ENCODE measurements around the gene MFAP2. TPM values are rescaled to one million over a fixed set of nuclear protein-coding genes. Genes with fewer than 3 reads are reported as not detected.

MFAP2 gene
- total and polyA plus RNA-seq, 2 of the 8 experiments (the other 6 are each of a cell fraction or from before 2014, with no cell fraction given), result 172 to 326 TPM

DNA sequence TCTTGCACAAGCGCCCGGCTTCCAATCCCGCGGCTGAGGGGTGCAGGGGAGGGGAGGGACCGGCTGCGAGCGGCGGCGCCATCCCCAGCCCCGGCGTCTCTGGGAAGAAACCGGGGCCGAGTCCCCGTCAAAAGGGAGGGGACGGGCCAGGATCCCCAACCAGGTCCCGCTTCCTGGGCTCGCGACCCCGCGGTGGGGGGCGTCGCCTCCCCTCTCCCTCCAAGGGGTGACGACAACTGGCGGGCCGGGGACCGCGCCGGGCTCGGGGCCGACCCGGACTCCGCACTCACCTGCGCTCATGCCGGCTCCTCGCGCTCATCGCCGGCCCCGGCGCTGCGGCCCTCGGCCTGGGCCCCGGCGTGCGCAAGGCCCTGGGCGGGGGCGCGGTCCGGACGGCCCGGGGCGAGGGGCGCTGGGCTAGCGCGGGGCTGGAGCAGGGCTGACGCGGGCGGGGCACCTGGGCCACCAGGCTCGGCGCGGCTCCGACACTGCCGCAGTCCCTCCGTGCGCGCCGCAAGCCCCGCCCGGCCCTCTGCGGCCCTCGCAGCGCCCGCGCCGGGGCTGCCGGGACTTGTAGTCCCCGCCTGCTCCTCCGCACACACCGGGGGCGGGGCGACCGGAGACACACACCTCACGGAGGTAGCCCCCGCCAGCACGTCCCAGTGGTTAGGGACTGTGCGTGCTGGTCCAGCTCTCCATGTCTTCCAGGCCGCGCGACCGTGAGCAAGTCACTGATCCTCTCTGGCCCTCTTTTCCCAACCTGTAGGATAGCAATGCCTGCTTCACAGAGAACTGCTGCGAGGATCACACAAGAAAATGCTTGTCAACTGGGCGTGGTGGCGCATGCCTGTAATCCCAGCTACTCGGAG lies 31.3 kb upstream of the MFAP2 start, which contains the start of gene ATP13A2:
Gene ATP13A2, minus strand, starts transcription at position 490 of the 869 bp plus-strand sequence. Its CDS starts 190 bp downstream, at position 300.
- Histone ChIP-seq H2BK5ac (ENCODE audit: low read depth, low read length) (peak within 1 kb of the TSS; percentile 85; the same call in 1 of the 2 replicates), H3K9me3 (ENCODE audit: insufficient read depth in 2 of 2, low read depth in 1 of 2, low read length in 1 of 2) (no peaks in the 10 kb centered on the region), H3K23ac (ENCODE audit: insufficient read length) (no peak within 1 kb of the TSS), H3K4ac (replicated peaks; ENCODE audit: insufficient read length, low read depth, low read length) (peak within 1 kb of the TSS; percentile 87), H3K23me2 (ENCODE audit: low read depth, low read length) (peaks cover 5% of the 10 kb centered on the region; the same call in 1 of the 2 replicates), H2BK20ac (ENCODE audit: low read length) (peak within 1 kb of the TSS; percentile 68), H4K91ac (replicated peaks; ENCODE audit: insufficient read length, low read length) (peak within 1 kb of the TSS; percentile 86), H3K27ac (ENCODE audit: low read depth, low read length) (peak within 1 kb of the TSS; percentile 30; the same call in 1 of the 2 replicates), H3K4me2 (ENCODE audit: insufficient read depth in 1 of 2, low read depth in 2 of 2, low read length in 2 of 2) (peak within 1 kb of the TSS; percentile 55 to 82), H3K27me3 (replicated peaks in 1 of 4; ENCODE audit: control insufficient read depth in 3 of 4, extremely low read depth in 1 of 4, insufficient read depth in 3 of 4, low read length in 3 of 4) (no peaks in the 10 kb centered on the region), H3K79me2 (ENCODE audit: control insufficient read depth in 1 of 2, insufficient read depth in 2 of 2, low read length in 2 of 2) (peaks cover 0 to 4% of the 10 kb centered on the region in 2 experiments; a peak in 1 of 4 replicates), H4K20me1 (replicated peaks in 1 of 2; ENCODE audit: control insufficient read depth in 1 of 2, insufficient read depth in 2 of 2, low read length in 2 of 2) (peaks cover 0 to 7% of the 10 kb centered on the region in 2 experiments), H2AFZ (ENCODE audit: low read length) (0 out of 2 replicates have a peak within 1 kb of the TSS, but pooled peaks have one; percentile 62), H2BK15ac (ENCODE audit: low read length) (peak within 1 kb of the TSS; percentile 97; the same call in 1 of the 2 replicates), H3K4me1 (replicated peaks in 1 of 4; ENCODE audit: control insufficient read depth in 3 of 4, insufficient read depth in 4 of 4, low read length in 3 of 4) (peaks cover 24 to 47% (median 34%) of the 10 kb centered on the region in 4 experiments), H2BK12ac (ENCODE audit: low read depth, low read length) (peak within 1 kb of the TSS; percentile 96; the same call in 1 of the 2 replicates), H2BK120ac (replicated peaks; ENCODE audit: low read depth, low read length) (no peak within 1 kb of the TSS), H3K18ac (ENCODE audit: extremely low read depth, low read length) (peak within 1 kb of the TSS; percentile 34), H2AK5ac (ENCODE audit: low read depth, low read length) (no peak within 1 kb of the TSS), H3K36me3 (ENCODE audit: control insufficient read depth in 2 of 4, insufficient read depth in 4 of 4, low read length in 3 of 4) (no peaks in the 10 kb centered on the region), H3K56ac (replicated peaks; ENCODE audit: insufficient read length, low read depth, low read length) (no peak within 1 kb of the TSS), H4K5ac (ENCODE audit: insufficient read length, low read depth, low read length) (peak within 1 kb of the TSS; percentile 45), H3K4me3 (ENCODE audit: extremely low read depth in 1 of 4, insufficient read depth in 2 of 4, low read depth in 3 of 4, low read length in 4 of 4) (peak within 1 kb of the TSS; percentile 58 to 94 (median 78)), H4K8ac (ENCODE audit: extremely low read depth, insufficient read depth, low read length) (peak within 1 kb of the TSS; percentile 89), H3K79me1 (ENCODE audit: low read depth, low read length) (no peaks in the 10 kb centered on the region; the same call in 1 of the 2 replicates), H3K14ac (ENCODE audit: insufficient read length) (no peak within 1 kb of the TSS), H3K9ac (replicated peaks in 1 of 4; ENCODE audit: extremely low read depth in 1 of 4, low read depth in 3 of 4, low read length in 3 of 4) (peak within 1 kb of the TSS in 1 of 4 experiments; percentile 56; a peak in 3 of 7 replicates)
- peak; percentile 57 for FAIRE-seq
- ChIA-PET POLR2A (ENCODE audit: partially characterized antibody) (interaction anchor here (0.8 to 1.9 kb wide), 3 partner anchors 9 to 90 kb away, joined by 3 to 7 read pairs (median 5); partner anchors contain the start of gene CROCC), CTCF (ENCODE audit: partially characterized antibody) (interaction anchor here (0.6 to 3.9 kb wide), 8 partner anchors 11 to 627 kb away, joined by 3 to 31 read pairs (median 3); no protein-coding TSS in a partner anchor)
- 2% methylated on average over 43 of the region's 94 CpGs; no CpG with 5 or more reads in 1 of the 2 experiments for WGBS, 2 experiments (ENCODE audit: extremely low coverage in 1 of 2, insufficient coverage in 1 of 2, insufficient read length in 1 of 2, insufficient replicate concordance in 2 of 2, low coverage in 1 of 2, low lambda C conversion rate in 2 of 2, missing lambda C conversion rate in 1 of 2)
- peak; percentile 77 to 86 for DNase-seq (ENCODE audit: low read depth in 1 of 2, low spot score in 2 of 2)
- TF ChIP-seq TCF12 (IDR thresholded peaks at IDR 0.05; ENCODE audit: low read depth, low read length), result no peak
- TF ChIP-seq SP4 (IDR thresholded peaks at IDR 0.05; ENCODE audit: low read length), result no peak
- TF ChIP-seq, protein P1, sequence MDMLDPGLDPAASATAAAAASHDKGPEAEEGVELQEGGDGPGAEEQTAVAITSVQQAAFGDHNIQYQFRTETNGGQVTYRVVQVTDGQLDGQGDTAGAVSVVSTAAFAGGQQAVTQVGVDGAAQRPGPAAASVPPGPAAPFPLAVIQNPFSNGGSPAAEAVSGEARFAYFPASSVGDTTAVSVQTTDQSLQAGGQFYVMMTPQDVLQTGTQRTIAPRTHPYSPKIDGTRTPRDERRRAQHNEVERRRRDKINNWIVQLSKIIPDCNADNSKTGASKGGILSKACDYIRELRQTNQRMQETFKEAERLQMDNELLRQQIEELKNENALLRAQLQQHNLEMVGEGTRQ (IDR thresholded peaks at IDR 0.05; ENCODE audit: low read length), result no peak
- TF ChIP-seq RBBP5 (IDR thresholded peaks at IDR 0.05; ENCODE audit: borderline replicate concordance, low read depth, low read length), result no peak
- TF ChIP-seq EP300 (IDR thresholded peaks at IDR 0.05; ENCODE audit: borderline replicate concordance in 1 of 2, low read depth in 2 of 2, low read length in 2 of 2), result no peak
- TF ChIP-seq KDM1A (IDR thresholded peaks at IDR 0.05; ENCODE audit: borderline replicate concordance, low read length), result no peak
- TF ChIP-seq, protein P2, sequence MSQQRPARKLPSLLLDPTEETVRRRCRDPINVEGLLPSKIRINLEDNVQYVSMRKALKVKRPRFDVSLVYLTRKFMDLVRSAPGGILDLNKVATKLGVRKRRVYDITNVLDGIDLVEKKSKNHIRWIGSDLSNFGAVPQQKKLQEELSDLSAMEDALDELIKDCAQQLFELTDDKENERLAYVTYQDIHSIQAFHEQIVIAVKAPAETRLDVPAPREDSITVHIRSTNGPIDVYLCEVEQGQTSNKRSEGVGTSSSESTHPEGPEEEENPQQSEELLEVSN (IDR thresholded peaks at IDR 0.05), result no peak
